ENCODE results near the gene EPHB3. TPM values are rescaled to one million over a fixed set of nuclear protein-coding genes. Genes with fewer than 3 reads are reported as not detected.
A peak's percentile ranks its signal among the peaks of the same experiment; 100 is the strongest.

EPHB3 gene
- total RNA-seq, 1 donor from 2014 or later: 7.8 TPM

GRCh38 chr3:184604615-184605290, 43.2 kb downstream of the EPHB3 start:
- peak overlapping the region; percentile 49 for H3K4me3 ChIP-seq
- H3K27me3 ChIP-seq: peaks cover 31% of the 10 kb centered on the region
- ATAC-seq (peak; percentile 35), DNase-seq (no peak)
- H3K4me1 ChIP-seq: peaks cover 15% of the 10 kb centered on the region
- intact Hi-C loops (cut with DNase I): no loop called here
- no peaks in the 10 kb centered on the region for H3K9me3 ChIP-seq
- H3K27ac ChIP-seq: no peak overlapping the region
- no peaks in the 10 kb centered on the region for H3K36me3 ChIP-seq
- no peak for TF ChIP-seq CTCF (IDR thresholded peaks at IDR 0.05)

GRCh38 chr3:184608209-184608608, 46.6 kb downstream of the EPHB3 start:
- DNase-seq (no peak), ATAC-seq (no peak)
- H3K27me3 ChIP-seq: peaks cover 13% of the 10 kb centered on the region

GRCh38 chr3:184609476-184610244, 48.1 kb downstream of the EPHB3 start:
- H3K27ac ChIP-seq: no peak overlapping the region
- TF ChIP-seq CTCF (IDR thresholded peaks at IDR 0.05): no peak
- no peaks in the 10 kb centered on the region for H3K27me3 ChIP-seq
- H3K4me1 ChIP-seq: no peaks in the 10 kb centered on the region
- ATAC-seq: no peak
- H3K9me3 ChIP-seq: no peaks in the 10 kb centered on the region
- H3K36me3 ChIP-seq: no peaks in the 10 kb centered on the region
- intact Hi-C loops (cut with DNase I): no loop called here
- peak; percentile 32 for DNase-seq
- no peak overlapping the region for H3K4me3 ChIP-seq

More at GRCh38 chr3:184608209-184608608, 46.6 kb downstream of the EPHB3 start:
- no peaks in the 10 kb centered on the region for H3K36me3 ChIP-seq
- no peak for TF ChIP-seq CTCF (IDR thresholded peaks at IDR 0.05)
- peaks cover 10% of the 10 kb centered on the region for H3K4me1 ChIP-seq
- H3K27ac ChIP-seq: no peak overlapping the region
- intact Hi-C loops (cut with DNase I): no loop called here
- H3K4me3 ChIP-seq: no peak overlapping the region
- no peaks in the 10 kb centered on the region for H3K9me3 ChIP-seq

GRCh38 chr3:184610245-184610871, 48.8 kb downstream of the EPHB3 start:
- no peak for ATAC-seq
- no peak for TF ChIP-seq CTCF (IDR thresholded peaks at IDR 0.05)
- DNase-seq: peak; percentile 37

GRCh38 chr3:184611607-184612281, 50.2 kb downstream of the EPHB3 start:
- DNase-seq: no peak
- intact Hi-C loops (cut with DNase I): no loop called here

More at GRCh38 chr3:184610245-184610871, 48.8 kb downstream of the EPHB3 start:
- no peaks in the 10 kb centered on the region for H3K27me3 ChIP-seq
- no peak overlapping the region for H3K4me3 ChIP-seq
- no peaks in the 10 kb centered on the region for H3K36me3 ChIP-seq
- intact Hi-C loops (cut with DNase I): no loop called here
- no peaks in the 10 kb centered on the region for H3K9me3 ChIP-seq
- no peak overlapping the region for H3K27ac ChIP-seq
- no peaks in the 10 kb centered on the region for H3K4me1 ChIP-seq

More at GRCh38 chr3:184611607-184612281, 50.2 kb downstream of the EPHB3 start:
- no peaks in the 10 kb centered on the region for H3K27me3 ChIP-seq
- ATAC-seq: no peak
- no peak overlapping the region for H3K4me3 ChIP-seq
- H3K27ac ChIP-seq: no peak overlapping the region
- TF ChIP-seq CTCF (IDR thresholded peaks at IDR 0.05): no peak
- H3K36me3 ChIP-seq: no peaks in the 10 kb centered on the region
- no peaks in the 10 kb centered on the region for H3K4me1 ChIP-seq
- H3K9me3 ChIP-seq: no peaks in the 10 kb centered on the region
